OCI-LY3 (cell line): ENCODE data around the gene URB1.

ENCODE experiments used
- EZH2phosphoT487 ChIP-seq: fragments of 200-600 bp; shearing (Covaris generic); IDR thresholded peaks from 2 replicates; pipeline ENCODE4 v1.6.1; 2018; ENCODE audit warnings: antibody characterized with exemption, mixed run types, low read depth
- TF ChIP-seq, protein P1 (sequence below): fragments of 200-600, 300-600 bp; sonication (generic); IDR thresholded peaks from 2 replicates; pipeline ENCODE4 v1.5.1; 2014; ENCODE audit warnings: antibody characterized with exemption, low read length, low read depth

DNA sequence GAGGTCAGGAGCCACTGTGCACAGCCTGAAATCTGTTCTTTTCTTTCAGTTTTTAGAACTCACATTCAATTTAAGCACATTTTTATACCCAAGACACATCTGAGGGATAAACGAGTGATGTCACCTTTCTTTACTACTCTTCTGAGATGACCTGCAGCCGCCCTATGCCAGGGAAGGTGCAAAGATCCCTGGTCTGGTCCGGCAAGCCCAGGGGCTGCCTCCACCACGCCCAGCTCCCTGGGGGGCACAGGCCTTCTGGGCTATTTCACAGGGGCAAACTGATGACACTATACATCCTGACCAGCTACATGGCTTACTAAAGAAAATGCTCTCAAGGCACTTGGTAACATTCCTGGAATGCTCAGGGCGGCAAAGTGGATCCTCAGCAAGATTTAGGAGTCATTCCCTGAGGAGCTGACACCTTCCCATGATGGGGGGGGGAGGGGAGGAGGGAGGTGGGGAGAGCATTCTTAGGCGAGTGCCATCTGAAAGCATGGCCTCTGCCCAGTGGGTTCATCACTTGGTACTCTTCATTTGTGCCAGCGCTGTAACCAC is 82.8 kb downstream of the URB1 start:
- TF ChIP-seq, protein P1, sequence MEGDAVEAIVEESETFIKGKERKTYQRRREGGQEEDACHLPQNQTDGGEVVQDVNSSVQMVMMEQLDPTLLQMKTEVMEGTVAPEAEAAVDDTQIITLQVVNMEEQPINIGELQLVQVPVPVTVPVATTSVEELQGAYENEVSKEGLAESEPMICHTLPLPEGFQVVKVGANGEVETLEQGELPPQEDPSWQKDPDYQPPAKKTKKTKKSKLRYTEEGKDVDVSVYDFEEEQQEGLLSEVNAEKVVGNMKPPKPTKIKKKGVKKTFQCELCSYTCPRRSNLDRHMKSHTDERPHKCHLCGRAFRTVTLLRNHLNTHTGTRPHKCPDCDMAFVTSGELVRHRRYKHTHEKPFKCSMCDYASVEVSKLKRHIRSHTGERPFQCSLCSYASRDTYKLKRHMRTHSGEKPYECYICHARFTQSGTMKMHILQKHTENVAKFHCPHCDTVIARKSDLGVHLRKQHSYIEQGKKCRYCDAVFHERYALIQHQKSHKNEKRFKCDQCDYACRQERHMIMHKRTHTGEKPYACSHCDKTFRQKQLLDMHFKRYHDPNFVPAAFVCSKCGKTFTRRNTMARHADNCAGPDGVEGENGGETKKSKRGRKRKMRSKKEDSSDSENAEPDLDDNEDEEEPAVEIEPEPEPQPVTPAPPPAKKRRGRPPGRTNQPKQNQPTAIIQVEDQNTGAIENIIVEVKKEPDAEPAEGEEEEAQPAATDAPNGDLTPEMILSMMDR = no peak
- no peak for TF ChIP-seq EZH2phosphoT487
